Calu3 (cell line): ENCODE data around the gene PTPRN2. TPM values are rescaled to one million over a fixed set of nuclear protein-coding genes. Genes with fewer than 3 reads are reported as not detected.

Experiments
- BruUV-seq: library from RNA; stranded (reverse); fragments of 400-500 nt; replicated peaks from 2 replicates; lab custom pipeline; 2021; lab: Mats Ljungman, UMichigan
- CTCF ChIA-PET: fragments of 300-600 bp; sonication (Branson Sonifier 250); formaldehyde crosslinking; loops from one replicate; lab custom pipeline; 2022; ENCODE audit warnings: antibody characterized with exemption; lab: Charles Lee
- DNase-seq: peaks from one replicate; pipeline ENCODE4 v3.0.0; 2022
- H3K27ac Mint-ChIP-seq: one replicate; pipeline ENCODE4 v1.8.0; 2022; ENCODE audit warnings: mixed read lengths; ENCODE audit not compliant: unreplicated experiment
- H3K27me3 Mint-ChIP-seq: one replicate; pipeline ENCODE4 v1.8.0; 2022; ENCODE audit warnings: mixed read lengths; ENCODE audit not compliant: unreplicated experiment
- H3K36me3 Mint-ChIP-seq: one replicate; pipeline ENCODE4 v1.8.0; 2022; ENCODE audit warnings: mild to moderate bottlenecking, moderate library complexity, mixed read lengths; ENCODE audit not compliant: insufficient read depth, unreplicated experiment
- H3K4me1 Mint-ChIP-seq: one replicate; pipeline ENCODE4 v1.8.0; 2022; ENCODE audit warnings: mild to moderate bottlenecking, low read depth, mixed read lengths; ENCODE audit not compliant: unreplicated experiment
- H3K4me3 Mint-ChIP-seq: one replicate; pipeline ENCODE4 v1.8.0; 2022; ENCODE audit warnings: mild to moderate bottlenecking, low read depth, moderate library complexity, mixed read lengths; ENCODE audit not compliant: unreplicated experiment
- H3K9me3 Mint-ChIP-seq: one replicate; pipeline ENCODE4 v1.8.0; 2022; ENCODE audit warnings: low read depth, mixed read lengths; ENCODE audit not compliant: unreplicated experiment
- CTCF ChIP-seq: fragments of 200-600 bp; IDR thresholded peaks from one replicate; pipeline ENCODE4 v1.8.0; 2022; ENCODE audit warnings: antibody characterized with exemption; ENCODE audit not compliant: unreplicated experiment
- intact Hi-C: fragments of 100-400 bp; cut with micrococcal nuclease; formaldehyde crosslinking; loops from one replicate; pipeline ENCODE4 v1.10.0; 2022; ENCODE audit not compliant: unreplicated experiment
- total RNA-seq: library from RNA; stranded (reverse); gene quantifications from 2 replicates; pipeline ENCODE4 v1.2.3, GENCODE V29; 2022

Gene PTPRN2
- total RNA-seq, 1 experiment from 2014 or later: 2.0 TPM

DNA sequence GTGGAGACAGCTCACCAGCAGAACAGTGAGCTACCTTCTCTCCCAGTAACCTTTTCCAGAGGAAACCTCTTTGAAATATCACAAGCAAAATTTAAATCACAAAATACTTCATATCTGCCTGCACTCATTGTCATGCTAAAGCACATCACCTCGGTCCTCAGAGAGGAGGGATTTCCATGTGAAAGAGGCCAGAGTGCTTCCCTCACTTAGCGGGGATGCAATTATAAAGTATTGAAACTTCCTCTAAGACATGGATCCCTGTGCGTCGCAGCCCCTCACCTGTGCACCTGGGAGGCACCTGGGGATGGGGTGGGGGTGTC, 792.9 kb downstream of the PTPRN2 start:
- intact Hi-C loops: no loop called here
- no peaks in the 10 kb centered on the region for H3K4me1 Mint-ChIP-seq

DNA sequence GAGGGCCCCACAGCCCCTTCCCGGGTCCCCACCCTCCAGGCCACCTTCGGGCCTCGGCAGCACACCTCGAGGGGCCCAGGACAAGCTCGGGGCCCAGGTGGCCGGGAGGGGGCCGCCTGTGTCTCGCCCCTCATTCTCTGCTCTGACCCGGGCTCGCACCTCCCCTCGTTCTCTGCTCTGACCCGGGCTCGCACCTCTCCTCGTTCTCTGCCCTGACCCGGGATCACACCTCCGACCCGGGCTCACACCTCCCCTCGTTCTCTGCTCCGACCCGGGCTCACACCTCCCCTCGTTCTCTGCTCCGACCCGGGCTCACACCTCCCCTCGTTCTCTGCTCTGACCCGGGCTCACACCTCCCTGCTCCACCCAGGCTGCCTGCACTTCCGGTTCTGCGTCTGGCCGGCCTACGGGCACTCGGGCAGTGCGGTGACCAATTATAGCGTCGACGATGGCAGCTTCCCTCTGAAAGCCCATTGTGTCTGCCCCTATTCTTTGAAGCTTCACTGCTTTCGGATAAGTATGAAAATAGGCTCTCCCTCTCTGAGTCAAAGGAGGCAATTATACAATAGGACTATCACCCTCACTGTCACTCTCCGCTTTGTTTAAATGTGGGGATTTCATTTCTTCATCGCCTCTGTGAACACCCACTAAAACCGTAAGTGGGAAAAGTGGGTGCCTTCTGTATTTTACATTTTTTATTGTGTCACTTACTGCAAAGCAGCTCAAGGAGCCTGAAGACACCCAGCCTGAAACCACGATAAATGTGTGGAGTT, 793.5 kb downstream of the PTPRN2 start:
- no peak for DNase-seq
- CTCF ChIA-PET: no interaction called here
- Mint-ChIP-seq H3K27me3 (no peaks in the 10 kb centered on the region), H3K36me3 (no peaks in the 10 kb centered on the region), H3K27ac (no peak overlapping the region), H3K4me1 (no peaks in the 10 kb centered on the region), H3K4me3 (no peak overlapping the region), H3K9me3 (peaks cover 14% of the 10 kb centered on the region)
- intact Hi-C loops: no loop called here
- BruUV-seq: no TSS peak
- TF ChIP-seq CTCF: no peak

More for the DNA sequence above, 792.9 kb downstream of the PTPRN2 start:
- BruUV-seq: no TSS peak
- CTCF ChIA-PET: no interaction called here
- Mint-ChIP-seq H3K36me3 (no peaks in the 10 kb centered on the region), H3K27me3 (no peaks in the 10 kb centered on the region), H3K4me3 (no peak overlapping the region), H3K27ac (no peak overlapping the region), H3K9me3 (peaks cover 10% of the 10 kb centered on the region)
- DNase-seq: no peak
- no peak for TF ChIP-seq CTCF

GRCh38 chr7:157793087-157793353, 794.6 kb downstream of the PTPRN2 start:
- Mint-ChIP-seq H3K27me3 (no peaks in the 10 kb centered on the region), H3K27ac (no peak overlapping the region), H3K9me3 (peaks cover 17% of the 10 kb centered on the region), H3K4me1 (no peaks in the 10 kb centered on the region), H3K36me3 (no peaks in the 10 kb centered on the region), H3K4me3 (no peak overlapping the region)
- TF ChIP-seq CTCF: no peak
- intact Hi-C loops: no loop called here
- BruUV-seq: no TSS peak
- CTCF ChIA-PET: no interaction called here
- DNase-seq: no peak

- no peak for TF ChIP-seq CTCF
- no peaks in the 10 kb centered on the region for H3K4me1 Mint-ChIP-seq
- H3K27ac Mint-ChIP-seq: no peak overlapping the region
- H3K36me3 Mint-ChIP-seq: no peaks in the 10 kb centered on the region
- peaks cover 17% of the 10 kb centered on the region for H3K9me3 Mint-ChIP-seq
- CTCF ChIA-PET: no interaction called here
- H3K27me3 Mint-ChIP-seq: no peaks in the 10 kb centered on the region
- intact Hi-C loops: no loop called here
- no peak for DNase-seq
- BruUV-seq: no TSS peak
- no peak overlapping the region for H3K4me3 Mint-ChIP-seq
Measured at GRCh38 chr7:157792241-157793086, 795.2 kb downstream of the PTPRN2 start.
